Gastroesophageal sphincter (tissue), 4 donors: ENCODE measurements around the gene KIF22. TPM values are rescaled to one million over a fixed set of nuclear protein-coding genes. Genes with fewer than 3 reads are reported as not detected.
"Not testable (repeated sequence)": the region's sequence is repeated elsewhere in the genome, so short reads cannot be mapped to it uniquely, and the experiment has no call there.

ENCODE experiments used
- ATAC-seq: fragments of 150-250 bp; one replicate; pipeline ENCODE4 v1.9.1; 2016; ENCODE audit warnings: mild to moderate bottlenecking, moderate library complexity
- H3K27ac ChIP-seq, 4 donors: fragments of 200-600 bp; sonication (generic) in 3 of 4; 1 replicate in 3 of 4; 2 replicates in 1 of 4; pipeline ENCODE4 v1.5.1; 2016 to 2019
- H3K27me3 ChIP-seq: fragments of 200-600 bp; sonication (generic); one replicate; pipeline ENCODE4 v1.5.1; 2019
- H3K36me3 ChIP-seq, 2 donors: fragments of 200-600 bp; sonication (generic); one replicate each; pipeline ENCODE4 v1.5.1; 2019; ENCODE audit warnings: control low read depth in 1 of 2
- H3K4me1 ChIP-seq, 3 donors: fragments of 200-600 bp; sonication (generic); 1 replicate in 2 of 3; 2 replicates in 1 of 3; pipeline ENCODE4 v1.5.1; 2016 to 2019; ENCODE audit warnings: control low read depth in 2 of 3
- H3K4me3 ChIP-seq, 2 donors: fragments of 200-600 bp; sonication (generic); one replicate each; pipeline ENCODE4 v1.5.1; 2019; ENCODE audit warnings: mild to moderate bottlenecking in 1 of 2, moderate library complexity in 1 of 2
- H3K9me3 ChIP-seq, 3 donors: fragments of 200-600 bp; sonication (generic); one replicate each; pipeline ENCODE4 v1.5.1; 2017 to 2019; ENCODE audit warnings: control low read depth in 2 of 3
- CTCF ChIP-seq, 4 experiments: fragments of 200-600 bp in 2 of 4; fragments of 450-650 bp in 2 of 4; sonication (generic) in 1 of 4; IDR thresholded peaks; one replicate each; pipeline ENCODE4 v1.5.1; 2017 to 2019; ENCODE audit warnings: antibody characterized with exemption in 4 of 4, mild to moderate bottlenecking in 2 of 4, moderate library complexity in 2 of 4
- EP300 ChIP-seq: sonication (generic); formaldehyde crosslinking; IDR thresholded peaks from one replicate; pipeline ENCODE4 v1.6.1; 2017; ENCODE audit warnings: antibody characterized with exemption, mild to moderate bottlenecking
- POLR2A ChIP-seq, 2 donors: fragments of 450-650 bp; IDR thresholded peaks; one replicate each; pipeline ENCODE4 v1.6.1; 2017; ENCODE audit warnings: antibody characterized with exemption in 2 of 2, mild to moderate bottlenecking in 2 of 2, moderate library complexity in 1 of 2
- POLR2AphosphoS5 ChIP-seq: sonication (generic); formaldehyde crosslinking; IDR thresholded peaks from one replicate; pipeline ENCODE4 v1.6.1; 2017; ENCODE audit warnings: antibody characterized with exemption
- WGBS, 2 donors: methylation state at CpG; one replicate each; pipeline ENCODE4 v1.1.5; 2018; ENCODE audit warnings: low coverage in 1 of 2; 5-methylcytosine and 5-hydroxymethylcytosine counted together
- total RNA-seq, 4 donors: library from RNA; depleted of rRNA; stranded (reverse); fragments of >200 nt; gene quantifications; one replicate each; pipeline ENCODE4 v1.1.0, GENCODE V29; 2016

The KIF22 gene
- total RNA-seq, 4 donors from 2014 or later, result 9.4 to 17.3 (median 12.8) TPM

GRCh38 chr16:29753516-29753915 is 37.0 kb upstream of the KIF22 start:
- no peaks in the 10 kb centered on the region for H3K36me3 ChIP-seq
- no peak overlapping the region for H3K27ac ChIP-seq
- H3K4me3 ChIP-seq, result no peak overlapping the region
- no peaks in the 10 kb centered on the region for H3K9me3 ChIP-seq
- H3K27me3 ChIP-seq, result no peaks in the 10 kb centered on the region
- ATAC-seq, result no peak
- WGBS, 2 donors, result 50 to 64% methylated on average over 1 of the region's 1 CpG
- no peaks in the 10 kb centered on the region for H3K4me1 ChIP-seq
- no peak for TF ChIP-seq POLR2A (IDR thresholded peaks at IDR 0.05)
- no peak for TF ChIP-seq POLR2AphosphoS5
- TF ChIP-seq CTCF (IDR thresholded peaks at IDR 0.05), result no peak
- no peak for TF ChIP-seq EP300

DNA sequence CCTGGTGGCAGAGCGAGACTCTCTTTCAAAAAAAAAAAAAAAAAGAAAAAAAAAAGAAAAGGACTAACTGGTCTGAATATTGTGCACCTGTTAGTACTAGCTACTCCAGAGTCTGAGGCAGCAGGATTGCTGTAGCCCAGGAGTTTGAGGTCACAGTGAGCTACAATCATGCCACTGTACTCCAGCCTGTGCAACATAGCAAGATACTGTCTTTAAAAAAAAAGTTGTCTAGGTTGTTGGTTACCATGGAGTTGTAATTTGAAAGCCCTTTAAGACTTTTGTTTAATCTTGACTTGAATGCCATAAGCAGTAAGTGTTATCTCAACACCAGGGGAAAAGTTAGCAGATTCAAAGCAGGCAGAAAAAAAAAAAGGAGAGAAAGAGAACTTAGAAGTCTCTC is 33.9 kb upstream of the KIF22 start:
- no peak for TF ChIP-seq POLR2A (IDR thresholded peaks at IDR 0.05)

GRCh38 chr16:29757086-29757485 is 33.5 kb upstream of the KIF22 start:
- not testable (repeated sequence) for H3K4me3 ChIP-seq, H3K9me3 ChIP-seq, H3K27me3 ChIP-seq, H3K36me3 ChIP-seq, H3K4me1 ChIP-seq, H3K27ac ChIP-seq, ATAC-seq
- WGBS, 2 donors, result 76% methylated on average over 6 to 7 of the region's 8 CpGs

More for the DNA sequence above, 33.9 kb upstream of the KIF22 start:
- ATAC-seq, result no peak
- Histone ChIP-seq H3K4me3 (no peak overlapping the region), H3K4me1 (no peaks in the 10 kb centered on the region), H3K27me3 (no peaks in the 10 kb centered on the region), H3K36me3 (no peaks in the 10 kb centered on the region), H3K9me3 (no peaks in the 10 kb centered on the region), H3K27ac (no peak overlapping the region)
- 29 to 40% methylated on average over 1 of the region's 1 CpG for WGBS, 2 donors

DNA sequence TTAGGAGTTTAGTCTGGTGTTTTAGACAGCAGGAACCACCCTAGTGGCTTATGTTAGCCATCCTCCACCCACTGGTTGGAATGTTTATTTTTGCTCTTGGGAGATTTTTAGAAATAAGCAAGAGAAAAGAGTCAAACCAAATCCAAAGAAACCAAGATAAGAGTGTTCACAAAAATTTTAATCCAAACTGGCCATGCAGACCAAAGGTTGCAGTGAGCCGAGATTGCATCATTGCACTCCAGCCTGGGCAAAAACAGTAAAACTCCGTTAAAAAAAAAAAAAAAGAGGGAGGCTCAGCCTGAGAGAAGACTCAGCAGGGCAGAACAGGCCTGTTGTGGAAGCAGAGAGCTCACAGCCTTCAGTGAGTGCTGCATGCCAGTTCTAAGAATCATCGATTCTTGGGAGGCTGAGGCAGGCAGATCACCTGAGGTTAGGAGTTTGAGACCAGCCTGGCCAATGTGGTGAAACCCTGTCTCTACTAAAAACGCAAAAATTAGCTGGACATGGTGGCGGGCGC is 32.5 kb upstream of the KIF22 start:
- Histone ChIP-seq H3K36me3 (no peaks in the 10 kb centered on the region), H3K4me1 (no peaks in the 10 kb centered on the region), H3K27ac (no peak overlapping the region), H3K9me3 (no peaks in the 10 kb centered on the region), H3K4me3 (no peak overlapping the region), H3K27me3 (no peaks in the 10 kb centered on the region)
- ATAC-seq, result no peak
- TF ChIP-seq POLR2A (IDR thresholded peaks at IDR 0.05) (no peak), CTCF (IDR thresholded peaks at IDR 0.05) (no peak), EP300 (no peak), POLR2AphosphoS5 (no peak)
- WGBS, 2 donors, result 71 to 100% methylated on average over 2 to 6 of the region's 6 CpGs

DNA sequence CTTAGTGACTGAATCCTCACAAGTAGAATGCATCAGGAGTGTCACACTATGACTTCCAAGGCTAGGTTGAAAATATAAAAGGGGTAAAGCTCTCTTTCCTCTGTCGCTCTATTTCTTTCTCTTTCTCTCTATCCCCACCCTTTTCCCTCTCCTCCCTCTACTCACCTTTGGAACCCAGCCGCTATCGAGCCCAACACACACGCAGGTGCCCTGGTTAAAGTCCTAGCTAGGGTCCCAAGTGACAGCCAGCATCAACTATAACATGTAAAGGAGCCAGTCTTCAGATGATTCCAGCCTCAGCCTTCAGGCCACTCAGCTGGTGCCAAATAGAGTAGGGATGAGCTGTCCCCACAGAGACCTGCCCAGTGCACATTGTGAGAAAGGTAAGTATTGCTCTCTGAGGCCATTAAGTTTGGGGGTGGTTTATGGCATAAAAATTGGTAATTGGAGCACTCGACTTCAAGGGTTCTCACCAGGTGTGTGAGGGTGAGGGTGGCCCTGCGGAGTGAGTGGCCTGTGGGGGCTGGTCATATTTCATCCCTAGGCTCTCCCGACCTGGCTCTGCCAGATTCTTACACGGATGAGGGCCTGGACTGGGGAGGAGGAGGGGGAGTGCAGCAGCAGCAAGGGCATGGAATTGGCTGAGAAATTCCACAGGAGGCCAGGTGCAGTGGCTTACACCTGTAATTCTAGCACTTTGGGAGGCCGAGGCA is 29.8 kb upstream of the KIF22 start:
- ATAC-seq, result no peak
- Histone ChIP-seq H3K4me1 (no peaks in the 10 kb centered on the region), H3K9me3 (no peaks in the 10 kb centered on the region), H3K4me3 (no peak overlapping the region), H3K27me3 (peaks cover 7% of the 10 kb centered on the region), H3K36me3 (no peaks in the 10 kb centered on the region), H3K27ac (no peak overlapping the region)
- TF ChIP-seq CTCF (IDR thresholded peaks at IDR 0.05) (no peak), EP300 (no peak), POLR2A (IDR thresholded peaks at IDR 0.05) (no peak), POLR2AphosphoS5 (no peak)
- 40 to 81% methylated on average over 3 to 8 of the region's 9 CpGs for WGBS, 2 donors

DNA sequence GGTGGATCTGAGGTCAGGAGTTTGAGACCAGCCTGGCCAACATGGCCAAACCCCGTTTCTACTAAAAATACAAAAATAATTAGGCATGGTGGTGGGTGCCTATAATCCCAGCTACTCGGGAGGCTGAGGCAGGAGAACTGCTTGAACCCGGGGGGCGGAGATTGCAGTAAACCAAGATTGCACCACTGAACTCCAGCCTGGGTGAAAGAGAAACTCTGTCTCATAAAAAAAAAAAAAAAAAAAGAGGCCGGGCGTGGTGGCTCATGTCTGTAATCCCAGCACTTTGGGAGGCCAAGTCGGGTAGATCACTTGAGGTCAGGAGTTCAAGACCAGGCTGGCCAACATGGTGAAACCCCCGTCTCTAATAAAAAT is 29.3 kb upstream of the KIF22 start:
- not testable (repeated sequence) for H3K4me3 ChIP-seq, H3K36me3 ChIP-seq, H3K27me3 ChIP-seq, ATAC-seq, H3K9me3 ChIP-seq, H3K27ac ChIP-seq, H3K4me1 ChIP-seq
- 69 to 93% methylated on average over 4 to 7 of the region's 8 CpGs for WGBS, 2 donors
